Esophagus squamous epithelium (tissue), 4 donors: ENCODE data around the gene APOLD1.

Experiments
- POLR2A ChIP-seq, 4 donors: fragments of 450-650 bp; IDR thresholded peaks; one replicate each; pipeline ENCODE4 v1.6.1; 2017; ENCODE audit warnings: antibody characterized with exemption in 4 of 4, mild to moderate bottlenecking in 4 of 4, moderate library complexity in 3 of 4
- TF ChIP-seq, protein P1 (sequence below), 6 experiments: fragments of 450-650 bp in 4 of 6; fragments of 200-600 bp in 2 of 6; sonication (generic) in 2 of 6; IDR thresholded peaks; one replicate each; pipeline ENCODE4 v1.5.1; 2016 to 2019; ENCODE audit warnings: antibody characterized with exemption in 6 of 6, mild to moderate bottlenecking in 4 of 6, moderate library complexity in 4 of 6

DNA sequence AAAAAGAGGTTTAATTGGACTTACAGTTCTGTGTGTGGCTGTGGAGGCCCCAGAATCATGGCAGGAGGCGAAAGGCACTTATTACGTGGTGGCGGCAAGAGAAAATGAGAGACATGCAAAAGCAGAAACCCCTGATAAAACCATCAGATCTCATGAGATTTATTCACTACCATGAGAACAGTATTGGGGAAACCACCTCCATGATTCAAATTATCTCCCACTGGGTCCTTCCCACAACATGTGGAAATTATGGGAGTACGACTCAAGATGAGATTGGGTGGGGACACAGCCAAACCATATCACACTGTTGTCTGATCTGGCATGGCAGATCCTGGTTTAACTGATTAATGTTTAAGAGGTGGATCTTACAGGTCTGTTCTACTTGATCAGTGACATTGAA lies 33.2 kb downstream of the APOLD1 start:
- no peak for TF ChIP-seq POLR2A (IDR thresholded peaks at IDR 0.05)
- TF ChIP-seq, protein P1, sequence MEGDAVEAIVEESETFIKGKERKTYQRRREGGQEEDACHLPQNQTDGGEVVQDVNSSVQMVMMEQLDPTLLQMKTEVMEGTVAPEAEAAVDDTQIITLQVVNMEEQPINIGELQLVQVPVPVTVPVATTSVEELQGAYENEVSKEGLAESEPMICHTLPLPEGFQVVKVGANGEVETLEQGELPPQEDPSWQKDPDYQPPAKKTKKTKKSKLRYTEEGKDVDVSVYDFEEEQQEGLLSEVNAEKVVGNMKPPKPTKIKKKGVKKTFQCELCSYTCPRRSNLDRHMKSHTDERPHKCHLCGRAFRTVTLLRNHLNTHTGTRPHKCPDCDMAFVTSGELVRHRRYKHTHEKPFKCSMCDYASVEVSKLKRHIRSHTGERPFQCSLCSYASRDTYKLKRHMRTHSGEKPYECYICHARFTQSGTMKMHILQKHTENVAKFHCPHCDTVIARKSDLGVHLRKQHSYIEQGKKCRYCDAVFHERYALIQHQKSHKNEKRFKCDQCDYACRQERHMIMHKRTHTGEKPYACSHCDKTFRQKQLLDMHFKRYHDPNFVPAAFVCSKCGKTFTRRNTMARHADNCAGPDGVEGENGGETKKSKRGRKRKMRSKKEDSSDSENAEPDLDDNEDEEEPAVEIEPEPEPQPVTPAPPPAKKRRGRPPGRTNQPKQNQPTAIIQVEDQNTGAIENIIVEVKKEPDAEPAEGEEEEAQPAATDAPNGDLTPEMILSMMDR (IDR thresholded peaks at IDR 0.05) = no peak
